Transverse colon (tissue), 4 donors: ENCODE measurements around the gene LGALS9. TPM values are rescaled to one million over a fixed set of nuclear protein-coding genes. Genes with fewer than 3 reads are reported as not detected.

Source experiments
- DNase-seq: peaks from one replicate; pipeline ENCODE4 v3.0.0-alpha.2; 2019
- H3K27ac ChIP-seq, 4 donors: fragments of 200-600 bp; sonication (generic); 2 replicates each; pipeline ENCODE4 v1.5.1; 2016 to 2018; ENCODE audit warnings: inconsistent platforms in 4 of 4
- H3K27me3 ChIP-seq: fragments of 200-600 bp; sonication (generic); 2 replicates; pipeline ENCODE4 v1.5.1; 2017; ENCODE audit warnings: inconsistent platforms
- H3K36me3 ChIP-seq, 4 donors: fragments of 200-600 bp; sonication (generic); 2 replicates each; pipeline ENCODE4 v1.5.1; 2017 to 2019; ENCODE audit warnings: inconsistent platforms in 4 of 4
- H3K4me1 ChIP-seq, 4 donors: fragments of 200-600 bp; sonication (generic); 2 replicates each; pipeline ENCODE4 v1.5.1; 2017 to 2020; ENCODE audit warnings: inconsistent platforms in 4 of 4
- H3K4me3 ChIP-seq, 4 donors: fragments of 200-600 bp; sonication (generic); 1 replicate in 1 of 4; 2 replicates in 3 of 4; pipeline versions ENCODE4 v1.5.1 to v1.6.1; 2017 to 2019; ENCODE audit warnings: inconsistent platforms in 4 of 4
- H3K9me3 ChIP-seq, 2 donors: fragments of 200-600 bp; sonication (generic); 2 replicates each; pipeline ENCODE4 v1.5.1; 2017 to 2019; ENCODE audit warnings: inconsistent platforms in 2 of 2
- EP300 ChIP-seq: sonication (generic); formaldehyde crosslinking; IDR thresholded peaks from one replicate; pipeline ENCODE4 v1.6.1; 2017; ENCODE audit warnings: antibody characterized with exemption, low read depth
- POLR2A ChIP-seq: fragments of 450-650 bp; IDR thresholded peaks from one replicate; pipeline ENCODE4 v1.6.1; 2016; ENCODE audit warnings: antibody characterized with exemption, mild to moderate bottlenecking, moderate library complexity
- POLR2AphosphoS5 ChIP-seq, 3 donors: sonication (generic); formaldehyde crosslinking; IDR thresholded peaks; one replicate each; pipeline ENCODE4 v1.6.1; 2016; ENCODE audit warnings: antibody characterized with exemption in 3 of 3
- WGBS, 2 donors: methylation state at CpG; one replicate each; pipeline ENCODE4 v1.1.5; 2018; ENCODE audit warnings: low coverage in 1 of 2; 5-methylcytosine and 5-hydroxymethylcytosine counted together
- in situ Hi-C, 4 donors: fragments of 200-750 bp; cut with MboI; loops; one replicate each; pipeline versions ENCODE4 v1.15.0 to v1.15.1; 2017; ENCODE audit warnings: low sequenced_read_pairs in 3 of 4, low pct_ligation_motif_present in 1 of 4, low pct_unique_long_range_greater_than_20kb in 1 of 4
- intact Hi-C: fragments of 100-400 bp; cut with DNase I; formaldehyde crosslinking; loops from one replicate; pipeline ENCODE4 v1.15.1; 2023; ENCODE audit warnings: low total_unique reads
- total RNA-seq, 4 donors: library from RNA; depleted of rRNA; stranded (reverse); fragments of >200 nt; gene quantifications; one replicate each; pipeline ENCODE4 v1.1.0, GENCODE V29; 2016
- TF ChIP-seq, protein P1 (sequence below), 5 experiments: fragments of 200-600 bp in 3 of 5; fragments of 450-650 bp in 2 of 5; sonication (generic) in 3 of 5; IDR thresholded peaks; 1 replicate in 2 of 5; 2 replicates in 3 of 5; pipeline ENCODE4 v1.5.1; 2016 to 2017; ENCODE audit warnings: antibody characterized with exemption in 5 of 5, inconsistent platforms in 3 of 5, mild to moderate bottlenecking in 2 of 5, moderate library complexity in 1 of 5

The LGALS9 gene
- total RNA-seq, 4 donors from 2014 or later: 245 to 463 (median 368) TPM

GRCh38 chr17:27600471-27600870 is 30.5 kb upstream of the LGALS9 start:
- H3K4me3 ChIP-seq: no peak overlapping the region
- intact Hi-C loops (loop anchor here (2.0 to 10.0 kb wide), 2 partner anchors 246 to 366 kb away; no protein-coding TSS in a partner anchor), in situ Hi-C loops (loop anchor here in 3 of 4 donors (5.0 to 25.0 kb wide), 7 partner anchors 52 to 366 kb away; partner anchors contain the start of gene LYRM9 (in 1 of the 3))
- TF ChIP-seq POLR2A (no peak), EP300 (no peak), POLR2AphosphoS5 (IDR thresholded peaks at IDR 0.05) (no peak)
- TF ChIP-seq, protein P1, sequence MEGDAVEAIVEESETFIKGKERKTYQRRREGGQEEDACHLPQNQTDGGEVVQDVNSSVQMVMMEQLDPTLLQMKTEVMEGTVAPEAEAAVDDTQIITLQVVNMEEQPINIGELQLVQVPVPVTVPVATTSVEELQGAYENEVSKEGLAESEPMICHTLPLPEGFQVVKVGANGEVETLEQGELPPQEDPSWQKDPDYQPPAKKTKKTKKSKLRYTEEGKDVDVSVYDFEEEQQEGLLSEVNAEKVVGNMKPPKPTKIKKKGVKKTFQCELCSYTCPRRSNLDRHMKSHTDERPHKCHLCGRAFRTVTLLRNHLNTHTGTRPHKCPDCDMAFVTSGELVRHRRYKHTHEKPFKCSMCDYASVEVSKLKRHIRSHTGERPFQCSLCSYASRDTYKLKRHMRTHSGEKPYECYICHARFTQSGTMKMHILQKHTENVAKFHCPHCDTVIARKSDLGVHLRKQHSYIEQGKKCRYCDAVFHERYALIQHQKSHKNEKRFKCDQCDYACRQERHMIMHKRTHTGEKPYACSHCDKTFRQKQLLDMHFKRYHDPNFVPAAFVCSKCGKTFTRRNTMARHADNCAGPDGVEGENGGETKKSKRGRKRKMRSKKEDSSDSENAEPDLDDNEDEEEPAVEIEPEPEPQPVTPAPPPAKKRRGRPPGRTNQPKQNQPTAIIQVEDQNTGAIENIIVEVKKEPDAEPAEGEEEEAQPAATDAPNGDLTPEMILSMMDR (IDR thresholded peaks at IDR 0.05): no peak
- H3K4me1 ChIP-seq: peaks cover 0 to 19% (median 11%) of the 10 kb centered on the region in 4 donors
- H3K36me3 ChIP-seq: peaks cover 0 to under 1% (median 0%) of the 10 kb centered on the region in 4 donors
- whole genome bisulfite sequencing, 2 donors: 84 to 90% methylated on average over 8 of the region's 8 CpGs
- no peak for DNase-seq
- H3K9me3 ChIP-seq: no peaks in the 10 kb centered on the region
- H3K27me3 ChIP-seq: no peaks in the 10 kb centered on the region
- H3K27ac ChIP-seq: no peak overlapping the region

GRCh38 chr17:27601069-27601974 is 29.7 kb upstream of the LGALS9 start:
- 61 to 67% methylated on average over 3 to 11 of the region's 11 CpGs for whole genome bisulfite sequencing, 2 donors
- intact Hi-C loops: loop anchor here (2.0 to 10.0 kb wide), 2 partner anchors 247 to 367 kb away; no protein-coding TSS in a partner anchor
- H3K4me1 ChIP-seq: peaks cover 0 to 19% (median 11%) of the 10 kb centered on the region in 4 donors
- no peak overlapping the region for H3K4me3 ChIP-seq
- H3K36me3 ChIP-seq: peaks cover 0 to 5% (median 0%) of the 10 kb centered on the region in 4 donors
- in situ Hi-C loops: loop anchor here in 3 of 4 donors (5.0 to 25.0 kb wide), 7 partner anchors 51 to 367 kb away; partner anchors contain the start of gene LYRM9 (in 1 of the 3)
- H3K27ac ChIP-seq: no peak overlapping the region
- TF ChIP-seq, protein P1 (IDR thresholded peaks at IDR 0.05): peak; percentile 92 to 96 (median 93)
- TF ChIP-seq POLR2AphosphoS5 (IDR thresholded peaks at IDR 0.05): no peak
- peak; percentile 87 for DNase-seq
- no peaks in the 10 kb centered on the region for H3K27me3 ChIP-seq
- H3K9me3 ChIP-seq: no peaks in the 10 kb centered on the region

GRCh38 chr17:27601975-27602302 is 29.0 kb upstream of the LGALS9 start:
- no peak overlapping the region for H3K4me3 ChIP-seq
- no peak overlapping the region for H3K27ac ChIP-seq
- TF ChIP-seq POLR2AphosphoS5 (IDR thresholded peaks at IDR 0.05): no peak
- no peak for TF ChIP-seq POLR2A
- H3K36me3 ChIP-seq: peaks cover 0 to 5% (median 0%) of the 10 kb centered on the region in 4 donors
- H3K9me3 ChIP-seq: no peaks in the 10 kb centered on the region
- DNase-seq: no peak
- WGBS, 2 donors: 71 to 100% methylated on average over 1 to 2 of the region's 2 CpGs
- no peaks in the 10 kb centered on the region for H3K27me3 ChIP-seq
- in situ Hi-C loops: loop anchor here in 3 of 4 donors (5.0 to 25.0 kb wide), 7 partner anchors 50 to 367 kb away; partner anchors contain the start of gene LYRM9 (in 1 of the 3)
- peaks cover 0 to 19% (median 11%) of the 10 kb centered on the region in 4 donors for H3K4me1 ChIP-seq
- intact Hi-C loops: loop anchor here (2.0 to 10.0 kb wide), 3 partner anchors 49 to 367 kb away; no protein-coding TSS in a partner anchor

GRCh38 chr17:27602721-27603420 is 28.1 kb upstream of the LGALS9 start:
- WGBS, 2 donors: 47% methylated on average over 15 of the region's 15 CpGs; no CpG with 5 or more reads in 1 of the 2 donors
- TF ChIP-seq, protein P1 (IDR thresholded peaks at IDR 0.05): peak; percentile 91 to 98 (median 97)
- TF ChIP-seq POLR2AphosphoS5 (IDR thresholded peaks at IDR 0.05) (no peak), POLR2A (no peak), EP300 (no peak)
- no peaks in the 10 kb centered on the region for H3K27me3 ChIP-seq
- peaks cover 0 to 19% (median 11%) of the 10 kb centered on the region in 4 donors for H3K4me1 ChIP-seq
- peak; percentile 86 for DNase-seq
- no peaks in the 10 kb centered on the region for H3K9me3 ChIP-seq
- intact Hi-C loops: loop anchor here (2.0 to 10.0 kb wide), 2 partner anchors 48 to 368 kb away; no protein-coding TSS in a partner anchor
- H3K36me3 ChIP-seq: peaks cover 0 to 5% (median 0%) of the 10 kb centered on the region in 4 donors
- in situ Hi-C loops: loop anchor here in 3 of 4 donors (5.0 to 25.0 kb wide), 7 partner anchors 49 to 368 kb away; partner anchors contain the start of gene LYRM9 (in 1 of the 3)
- H3K27ac ChIP-seq: no peak overlapping the region
- no peak overlapping the region for H3K4me3 ChIP-seq
